CD4-positive, alpha-beta T cell treated with Interleukin-6 at 100 ng/mL for 8 hours (primary cell): ENCODE measurements around the gene SETX.
A peak's percentile ranks its signal among the peaks of the same experiment; 100 is the strongest.
"Not testable (repeated sequence)": the region's sequence is repeated elsewhere in the genome, so short reads cannot be mapped to it uniquely, and the experiment has no call there.

ENCODE experiments used
- DNase-seq: peaks from one replicate; pipeline ENCODE4 v3.0.0-alpha.2; 2020; ENCODE audit warnings: mixed read lengths, low spot score

The SETX gene, protein sequence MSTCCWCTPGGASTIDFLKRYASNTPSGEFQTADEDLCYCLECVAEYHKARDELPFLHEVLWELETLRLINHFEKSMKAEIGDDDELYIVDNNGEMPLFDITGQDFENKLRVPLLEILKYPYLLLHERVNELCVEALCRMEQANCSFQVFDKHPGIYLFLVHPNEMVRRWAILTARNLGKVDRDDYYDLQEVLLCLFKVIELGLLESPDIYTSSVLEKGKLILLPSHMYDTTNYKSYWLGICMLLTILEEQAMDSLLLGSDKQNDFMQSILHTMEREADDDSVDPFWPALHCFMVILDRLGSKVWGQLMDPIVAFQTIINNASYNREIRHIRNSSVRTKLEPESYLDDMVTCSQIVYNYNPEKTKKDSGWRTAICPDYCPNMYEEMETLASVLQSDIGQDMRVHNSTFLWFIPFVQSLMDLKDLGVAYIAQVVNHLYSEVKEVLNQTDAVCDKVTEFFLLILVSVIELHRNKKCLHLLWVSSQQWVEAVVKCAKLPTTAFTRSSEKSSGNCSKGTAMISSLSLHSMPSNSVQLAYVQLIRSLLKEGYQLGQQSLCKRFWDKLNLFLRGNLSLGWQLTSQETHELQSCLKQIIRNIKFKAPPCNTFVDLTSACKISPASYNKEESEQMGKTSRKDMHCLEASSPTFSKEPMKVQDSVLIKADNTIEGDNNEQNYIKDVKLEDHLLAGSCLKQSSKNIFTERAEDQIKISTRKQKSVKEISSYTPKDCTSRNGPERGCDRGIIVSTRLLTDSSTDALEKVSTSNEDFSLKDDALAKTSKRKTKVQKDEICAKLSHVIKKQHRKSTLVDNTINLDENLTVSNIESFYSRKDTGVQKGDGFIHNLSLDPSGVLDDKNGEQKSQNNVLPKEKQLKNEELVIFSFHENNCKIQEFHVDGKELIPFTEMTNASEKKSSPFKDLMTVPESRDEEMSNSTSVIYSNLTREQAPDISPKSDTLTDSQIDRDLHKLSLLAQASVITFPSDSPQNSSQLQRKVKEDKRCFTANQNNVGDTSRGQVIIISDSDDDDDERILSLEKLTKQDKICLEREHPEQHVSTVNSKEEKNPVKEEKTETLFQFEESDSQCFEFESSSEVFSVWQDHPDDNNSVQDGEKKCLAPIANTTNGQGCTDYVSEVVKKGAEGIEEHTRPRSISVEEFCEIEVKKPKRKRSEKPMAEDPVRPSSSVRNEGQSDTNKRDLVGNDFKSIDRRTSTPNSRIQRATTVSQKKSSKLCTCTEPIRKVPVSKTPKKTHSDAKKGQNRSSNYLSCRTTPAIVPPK (N-terminal part only)

GRCh38 chr9:132354637-132355355 lies at the start of gene SETX:
Gene SETX, minus strand, starts transcription at chr9:132354986. Its CDS starts 5,558 bp downstream, at chr9:132349428.
- DNase-seq = peak; percentile 97

DNA sequence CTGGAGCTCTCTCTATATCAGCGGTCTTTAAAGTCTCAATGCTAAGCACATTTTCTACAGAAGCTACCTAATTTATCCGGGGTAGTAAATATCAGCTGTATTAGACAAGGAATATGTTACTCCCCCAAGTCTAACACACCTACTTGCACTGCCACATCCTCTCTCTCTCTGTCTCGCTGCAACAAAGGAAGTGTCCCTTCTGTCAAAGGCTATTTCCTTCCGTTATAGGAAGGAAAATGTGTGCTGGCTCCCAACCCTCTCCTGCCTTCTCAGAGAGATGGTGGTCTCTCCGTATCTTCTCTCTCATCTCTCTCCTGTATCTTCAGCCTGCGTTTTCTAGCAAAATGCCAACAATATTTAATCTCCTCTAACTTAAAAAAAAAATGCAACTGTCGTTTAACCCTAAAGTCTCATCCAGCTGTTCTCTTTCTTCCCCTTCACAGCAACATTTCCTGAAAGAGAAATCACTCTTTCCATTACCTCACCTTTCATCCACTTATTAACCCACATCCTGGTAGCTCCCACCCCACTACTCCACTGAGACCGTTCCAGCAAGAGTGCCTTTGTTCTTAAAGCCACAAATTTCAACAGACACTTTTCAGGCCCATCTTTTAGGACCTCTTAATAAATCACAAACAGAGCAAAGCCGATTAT lies 49.6 kb upstream of the SETX start:
- peak; percentile 39 for DNase-seq

- DNase-seq = no peak
These were observed 47.0 kb upstream of the SETX start for GRCh38 chr9:132401824-132402223.

DNA sequence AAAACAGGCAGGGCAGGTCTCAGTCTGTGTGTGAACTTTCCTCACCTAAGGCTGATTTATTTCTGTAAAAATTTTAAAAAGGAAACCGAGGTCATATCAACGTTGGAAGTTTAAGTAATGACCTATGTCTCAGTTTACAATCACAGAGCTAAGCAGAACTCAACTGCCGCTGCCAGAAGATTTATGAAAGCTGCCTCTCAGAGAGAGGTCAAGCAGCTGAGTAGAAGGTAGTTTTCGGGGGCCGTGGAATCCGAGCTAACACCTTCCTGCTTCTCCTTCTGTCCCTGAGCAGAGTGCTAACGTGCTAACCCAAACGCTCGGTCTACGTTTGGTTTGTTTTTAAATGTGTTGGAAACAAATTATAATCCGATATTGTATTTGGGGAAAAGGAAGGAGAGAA lies 40.8 kb upstream of the SETX start:
- DNase-seq = no peak

- no peak for DNase-seq
These were observed 36.7 kb upstream of the SETX start for GRCh38 chr9:132391449-132391848.

DNA sequence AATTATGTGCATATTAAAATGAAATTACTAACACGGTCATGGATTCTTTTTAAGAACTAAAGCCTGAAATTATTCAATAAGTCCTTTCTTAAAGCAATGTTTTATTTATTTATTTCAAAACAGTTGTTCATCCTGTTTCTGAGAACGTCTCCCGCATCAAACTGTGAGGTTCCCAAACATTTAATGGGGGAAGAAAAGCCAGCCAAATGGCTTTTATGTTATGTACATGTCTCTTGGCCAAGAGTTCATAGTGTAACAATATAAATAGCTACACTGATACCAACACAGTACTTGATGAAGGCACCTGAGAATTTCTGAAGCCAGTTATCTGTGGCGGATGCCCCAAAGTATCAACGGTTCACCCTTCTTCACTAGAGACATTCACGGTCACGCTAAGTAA lies 36.2 kb upstream of the SETX start:
- DNase-seq = no peak

DNA sequence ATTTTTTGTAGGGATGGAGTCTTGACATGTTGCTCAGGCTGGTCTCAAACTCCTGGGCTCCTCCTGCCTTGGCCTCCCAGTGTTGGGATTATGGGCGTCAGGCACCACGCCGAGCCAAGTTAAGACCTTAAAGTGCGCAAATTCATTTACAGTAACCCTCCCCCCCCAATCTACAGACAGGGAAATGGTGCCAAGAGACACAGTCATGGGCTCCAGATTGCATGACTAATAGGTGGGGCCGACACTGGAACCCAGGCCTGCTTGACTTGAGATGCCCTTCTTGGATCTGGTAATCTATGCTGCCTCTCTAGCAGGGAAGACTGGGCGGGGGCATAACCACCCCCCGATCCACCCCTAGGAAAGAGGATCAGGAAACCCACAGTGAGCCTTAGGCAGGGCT lies 32.3 kb upstream of the SETX start:
- DNase-seq = no peak

DNA sequence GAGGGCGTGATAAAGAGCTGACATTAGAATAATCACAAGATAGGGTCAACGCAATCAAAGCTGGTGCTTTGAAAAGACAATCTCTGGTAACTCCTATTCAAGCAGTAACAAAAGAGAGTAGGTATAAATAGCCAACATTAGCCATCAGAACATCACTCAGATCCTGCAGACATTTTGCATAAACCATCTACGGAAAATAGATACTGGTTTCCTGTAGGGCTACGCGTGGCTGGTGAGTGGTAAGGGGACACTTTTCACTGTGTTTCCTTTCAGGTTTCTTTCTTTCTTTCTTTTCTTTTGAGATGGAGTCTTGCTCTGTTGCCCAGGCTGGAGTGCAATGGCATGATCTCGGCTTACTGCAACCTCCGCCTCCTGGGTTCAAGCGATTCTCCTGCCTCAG lies 29.6 kb upstream of the SETX start:
- no peak for DNase-seq

DNA sequence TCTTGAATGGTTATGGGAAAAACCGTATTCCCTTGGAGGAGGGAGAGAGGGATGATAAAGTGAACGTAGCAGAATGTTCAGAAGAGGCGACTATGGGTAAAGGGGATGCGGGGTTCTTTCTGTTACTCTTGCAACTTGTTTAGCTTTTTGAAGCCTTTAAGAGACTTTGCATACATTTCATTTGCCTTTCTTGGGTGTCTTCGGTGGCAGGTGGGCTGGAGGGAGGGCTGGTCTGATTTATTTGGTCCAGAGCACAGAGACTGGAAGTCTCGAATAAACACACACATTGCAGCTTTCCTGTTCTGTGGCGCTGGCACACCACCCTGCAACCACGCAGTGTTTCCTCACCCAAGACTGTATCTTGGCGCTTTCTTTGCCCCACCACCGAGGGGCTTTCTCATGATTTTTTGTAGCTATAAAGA lies 28.7 kb upstream of the SETX start:
- no peak for DNase-seq

GRCh38 chr9:132381966-132382541 lies 27.3 kb upstream of the SETX start:
- no peak for DNase-seq

GRCh38 chr9:132378416-132378815 lies 23.6 kb upstream of the SETX start:
- DNase-seq = not testable (repeated sequence)

DNA sequence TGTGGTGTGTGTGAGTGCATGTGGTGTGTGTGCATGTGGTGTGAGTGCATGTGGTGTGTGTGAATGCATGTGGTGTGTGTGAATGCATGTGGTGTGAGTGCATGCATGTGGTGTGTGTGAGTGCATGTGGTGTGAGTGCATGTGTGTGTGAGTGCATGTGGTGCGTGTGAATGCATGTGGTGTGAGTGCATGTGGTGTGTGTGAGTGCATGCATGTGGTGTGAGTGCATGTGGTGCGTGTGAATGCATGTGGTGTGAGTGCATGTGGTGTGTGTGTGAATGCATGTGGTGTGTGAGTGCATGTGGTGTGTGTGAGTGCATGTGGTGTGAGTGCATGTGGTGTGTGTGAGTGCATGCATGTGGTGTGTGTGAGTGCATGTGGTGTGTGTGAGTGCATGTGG lies 23.0 kb upstream of the SETX start:
- not testable (repeated sequence) for DNase-seq

DNA sequence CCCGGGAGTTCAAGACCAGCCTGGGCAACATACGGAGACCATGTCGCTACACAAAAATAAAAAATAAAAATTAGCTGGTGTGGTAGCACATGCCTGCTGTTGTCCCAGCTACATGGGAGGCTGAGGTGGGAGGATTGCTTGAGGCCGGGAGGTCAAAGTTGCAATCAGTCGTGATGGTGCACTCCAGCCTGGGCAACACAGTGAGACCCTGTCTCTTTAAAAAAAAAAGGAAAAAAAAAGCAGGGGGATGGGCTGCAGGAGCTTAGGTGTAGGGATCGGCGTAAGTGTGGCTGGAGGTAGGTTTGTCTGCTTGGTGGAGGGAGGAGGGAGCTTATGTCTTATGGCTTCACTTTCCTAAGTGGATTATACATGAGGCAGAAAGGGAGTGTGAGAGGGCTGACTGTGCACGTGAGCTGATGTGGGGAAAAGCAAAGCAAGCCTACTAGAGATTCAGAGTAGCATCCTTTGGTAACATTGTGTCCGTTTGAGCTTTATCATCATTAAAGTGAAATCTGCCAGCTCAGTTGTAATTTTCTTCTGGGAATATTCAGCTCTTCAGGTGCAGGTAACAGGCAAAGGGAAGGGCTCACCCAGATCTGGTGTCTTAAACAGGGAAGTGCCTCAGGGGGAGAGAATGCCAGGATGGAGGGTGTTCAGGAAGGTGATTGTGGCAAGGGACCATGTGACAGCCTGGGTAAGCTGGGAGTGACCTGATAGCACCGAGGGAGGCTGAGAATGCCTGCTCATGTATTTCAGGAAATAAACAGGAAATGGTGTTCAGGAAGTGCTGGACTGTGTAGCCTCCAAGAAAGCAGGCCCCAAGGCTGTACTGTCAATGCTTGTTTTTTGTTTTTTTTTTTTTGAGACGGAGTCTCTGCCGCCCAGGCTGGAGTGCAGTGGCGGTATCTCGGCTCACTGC lies 17.6 kb upstream of the SETX start:
- DNase-seq = no peak

- no peak for DNase-seq
These were observed 15.8 kb upstream of the SETX start for GRCh38 chr9:132370592-132370991.

GRCh38 chr9:132369421-132369820 lies 14.6 kb upstream of the SETX start:
- no peak for DNase-seq

DNA sequence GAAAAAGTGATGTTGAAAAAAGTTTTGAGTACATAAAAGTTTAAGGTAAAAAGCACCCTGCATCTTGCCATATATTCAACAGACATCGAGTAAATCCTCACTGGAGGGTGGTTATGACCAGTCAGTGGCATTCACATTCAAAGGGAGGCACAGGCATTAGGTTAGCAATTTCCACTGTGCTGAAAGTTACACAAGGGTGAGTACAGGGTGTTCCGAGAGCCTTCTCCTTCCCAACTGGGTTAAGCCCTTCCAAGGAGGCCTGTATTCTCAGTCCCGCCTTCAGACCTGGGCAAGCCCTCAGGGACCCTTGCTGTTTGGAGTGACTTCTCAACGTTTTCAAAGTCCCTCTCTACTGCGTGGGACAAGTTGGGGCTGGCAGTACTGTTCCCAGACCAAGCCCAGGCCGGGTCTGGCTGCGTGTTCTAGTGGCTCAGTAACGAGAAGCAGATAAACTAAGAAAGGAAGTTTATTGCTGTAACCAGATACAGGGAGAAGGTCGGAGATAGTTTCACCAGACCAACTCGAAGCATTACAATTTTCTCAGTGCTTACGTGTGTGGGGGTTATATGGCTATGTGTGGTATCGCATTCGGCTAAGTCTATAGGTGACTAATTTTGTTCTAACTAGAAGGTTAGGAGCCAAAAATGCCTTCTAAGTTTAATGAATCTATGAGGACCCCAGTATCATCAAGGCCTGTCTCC lies 13.0 kb upstream of the SETX start:
- DNase-seq = no peak

DNA sequence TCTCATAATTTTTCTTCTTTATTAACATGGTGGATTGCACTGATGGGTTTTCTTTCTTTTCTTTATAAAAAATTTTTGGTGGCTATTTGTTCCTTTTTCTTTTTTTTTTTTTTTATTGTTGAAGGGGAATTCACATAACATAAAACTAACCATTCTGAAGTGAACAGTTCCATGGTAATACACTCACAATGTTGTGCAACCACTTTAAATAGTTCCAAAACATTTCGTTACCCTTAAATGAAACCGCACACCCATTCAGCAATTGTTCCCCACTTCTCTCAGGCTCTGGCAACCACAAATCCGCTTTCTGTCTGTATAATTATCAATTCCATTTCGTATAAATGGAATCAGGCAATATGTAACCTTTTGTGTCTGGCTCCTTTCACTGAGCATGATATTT lies 11.7 kb upstream of the SETX start:
- DNase-seq = no peak

- no peak for DNase-seq
These were observed 11.2 kb upstream of the SETX start for GRCh38 chr9:132365986-132366385.

DNA sequence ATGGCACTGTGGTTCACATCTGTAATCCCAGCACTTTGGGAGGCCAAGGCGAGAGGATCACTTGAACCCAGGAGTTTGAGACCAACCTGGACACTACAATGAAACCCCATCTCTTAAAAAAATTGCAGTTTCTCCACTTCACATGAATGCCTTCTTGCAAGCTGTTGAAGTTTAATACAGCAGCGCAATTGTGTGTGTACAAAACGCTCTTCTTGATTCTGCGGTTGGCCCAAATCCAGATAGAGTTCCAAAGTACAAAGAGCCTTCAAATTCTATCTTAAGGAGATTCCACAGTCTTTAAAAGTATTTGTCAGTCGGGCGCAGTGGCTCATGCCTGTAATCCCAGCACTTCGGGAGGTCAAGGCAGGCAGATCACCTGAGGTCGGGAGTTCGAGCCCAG lies 9.3 kb upstream of the SETX start:
- no peak for DNase-seq
